Testis (tissue), 2 donors: ENCODE measurements around the gene RNF166.

ENCODE experiments used
- CTCF ChIP-seq, 3 experiments: fragments of 450-650 bp in 2 of 3; fragments of 200-600 bp in 1 of 3; sonication (generic) in 1 of 3; IDR thresholded peaks; one replicate each; pipeline ENCODE4 v1.5.1; 2016 to 2019; ENCODE audit warnings: antibody characterized with exemption in 3 of 3, mild to moderate bottlenecking in 2 of 3, moderate library complexity in 1 of 3
- POLR2A ChIP-seq: fragments of 450-650 bp; IDR thresholded peaks from one replicate; pipeline ENCODE4 v1.6.1; 2017; ENCODE audit warnings: antibody characterized with exemption, mild to moderate bottlenecking, moderate library complexity

- TF ChIP-seq CTCF (IDR thresholded peaks at IDR 0.05): no peak
- no peak for TF ChIP-seq POLR2A
These were observed 7.0 kb downstream of the RNF166 start for GRCh38 chr16:88699180-88699579.
